Coronary artery (tissue), 2 donors: ENCODE results near the gene DOHH.

Experiments
- DNase-seq: peaks from one replicate; pipeline ENCODE4 v3.0.0-alpha.2; 2017; ENCODE audit warnings: low spot score
- H3K27ac ChIP-seq, 2 donors: fragments of 200-600 bp; sonication (generic); one replicate each; pipeline ENCODE4 v1.5.1; 2016 to 2019
- H3K4me3 ChIP-seq: fragments of 200-600 bp; sonication (generic); 2 replicates; pipeline ENCODE4 v1.5.1; 2016; ENCODE audit warnings: mild to moderate bottlenecking, moderate library complexity
- CTCF ChIP-seq: fragments of 200-600 bp; sonication (generic); IDR thresholded peaks from one replicate; pipeline ENCODE4 v1.5.1; 2019; ENCODE audit warnings: antibody characterized with exemption

Gene DOHH

GRCh38 chr19:3523361-3524077 is 23.0 kb upstream of the DOHH start:
- no peak for TF ChIP-seq CTCF
- Histone ChIP-seq H3K27ac (no peak overlapping the region), H3K4me3 (no peak overlapping the region)
- DNase-seq: no peak

GRCh38 chr19:3522421-3523360 is 22.2 kb upstream of the DOHH start:
- H3K27ac ChIP-seq: no peak overlapping the region
- H3K4me3 ChIP-seq: no peak overlapping the region
- no peak for DNase-seq
- no peak for TF ChIP-seq CTCF

GRCh38 chr19:3521104-3521445 is 20.6 kb upstream of the DOHH start:
- H3K4me3 ChIP-seq: no peak overlapping the region
- no peak overlapping the region for H3K27ac ChIP-seq
- no peak for DNase-seq
- no peak for TF ChIP-seq CTCF

- no peak for TF ChIP-seq CTCF
- H3K4me3 ChIP-seq: no peak overlapping the region
- no peak for DNase-seq
- H3K27ac ChIP-seq: no peak overlapping the region
Measured at GRCh38 chr19:3520166-3521103, 20.0 kb upstream of the DOHH start.

- Histone ChIP-seq H3K27ac (no peak overlapping the region), H3K4me3 (no peak overlapping the region)
- DNase-seq: no peak
- no peak for TF ChIP-seq CTCF
Measured at GRCh38 chr19:3519126-3519525, 18.7 kb upstream of the DOHH start.

GRCh38 chr19:3518659-3519058 is 18.2 kb upstream of the DOHH start:
- H3K4me3 ChIP-seq: no peak overlapping the region
- TF ChIP-seq CTCF: no peak
- no peak overlapping the region for H3K27ac ChIP-seq
- DNase-seq: no peak
